NCI-H460 (cell line): Measurements from ENCODE around the gene CCL3. TPM values are rescaled to one million over a fixed set of nuclear protein-coding genes. Genes with fewer than 3 reads are reported as not detected.

Experiments used
- DNase-seq: peaks from one replicate; pipeline ENCODE4 v3.0.0-alpha.2; 2016; ENCODE audit warnings: low read depth; ENCODE audit errors: extremely low read depth
- small RNA-seq, 2 experiments: library from RNA; depleted of rRNA; stranded (forward); fragments of <200 nt; gene quantifications; one replicate each; pipeline ENCODE3, GENCODE V24; 2014
- total RNA-seq: library from RNA; depleted of rRNA; stranded (reverse); fragments of >200 nt; shearing (Covaris generic); gene quantifications from 2 replicates; pipeline ENCODE4 v1.2.3, GENCODE V29; 2014; rRNA removed

The CCL3 gene
- total RNA-seq, 1 experiment from 2014 or later, result not detected

DNA sequence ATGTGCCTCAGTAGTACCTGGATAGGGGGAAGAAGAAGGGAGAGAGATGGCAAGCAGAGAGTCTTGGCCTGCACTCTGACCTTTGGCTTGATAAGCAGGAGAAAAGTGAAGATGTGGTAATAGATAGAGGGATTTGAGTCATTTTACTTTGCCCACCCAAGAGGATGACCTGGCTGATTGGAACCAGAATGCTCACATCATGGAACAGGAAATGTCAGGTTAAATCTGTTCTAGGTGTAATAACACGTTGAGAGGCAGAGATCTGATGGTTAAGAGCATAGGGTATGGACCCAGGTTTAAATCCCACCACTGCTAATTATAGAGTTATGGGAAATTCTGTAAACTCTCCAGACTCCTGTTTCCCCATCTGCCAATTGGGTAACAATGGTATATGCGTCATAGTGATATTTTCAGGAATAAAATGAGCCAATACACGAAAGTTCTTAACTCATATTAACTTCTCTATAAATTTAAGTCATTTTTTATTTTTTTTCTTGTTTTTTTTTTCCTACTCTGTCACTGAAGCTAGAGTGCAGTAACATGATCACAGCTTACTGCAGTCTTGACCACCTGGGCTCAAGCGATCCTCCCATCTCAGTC is 33.9 kb downstream of the CCL3 start:
- no peak for DNase-seq

DNA sequence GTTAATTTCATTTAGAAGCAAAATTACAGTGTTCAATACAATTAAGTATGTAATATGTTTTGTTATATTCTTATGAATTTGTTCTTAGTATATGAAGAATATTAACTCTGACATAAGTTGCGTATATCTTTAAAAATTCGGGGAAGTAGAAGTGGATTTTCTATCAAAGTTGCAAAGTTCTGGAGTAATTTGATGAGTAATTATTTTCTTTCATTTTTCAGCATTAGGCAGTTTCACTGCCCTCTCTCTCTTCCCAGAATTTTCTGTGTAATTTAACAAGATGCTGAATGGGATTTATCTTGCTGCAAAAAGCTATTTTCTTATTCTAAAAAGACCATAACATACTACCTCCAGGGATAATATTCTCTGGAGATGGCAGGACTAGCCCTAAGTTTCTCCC is 34.8 kb downstream of the CCL3 start:
- no peak for DNase-seq

DNA sequence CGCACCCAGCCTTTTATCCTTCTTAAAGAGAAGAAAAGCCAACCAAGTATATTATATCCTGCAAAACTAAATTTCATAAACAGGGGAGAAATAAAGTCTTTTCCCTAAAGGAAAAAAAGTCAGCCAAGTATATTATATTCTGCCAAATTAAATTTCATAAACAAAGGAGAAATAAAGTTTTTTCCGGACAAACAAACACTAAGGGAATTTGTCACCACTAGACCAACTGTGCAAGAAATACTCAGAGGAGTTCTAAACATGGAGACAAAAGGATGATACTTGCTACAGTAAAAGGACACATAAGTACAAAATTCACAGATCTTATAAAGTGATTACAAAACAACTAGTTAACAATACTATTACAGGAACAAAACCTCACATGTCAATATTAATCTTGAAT is 40.3 kb downstream of the CCL3 start:
- DNase-seq, result no peak

DNA sequence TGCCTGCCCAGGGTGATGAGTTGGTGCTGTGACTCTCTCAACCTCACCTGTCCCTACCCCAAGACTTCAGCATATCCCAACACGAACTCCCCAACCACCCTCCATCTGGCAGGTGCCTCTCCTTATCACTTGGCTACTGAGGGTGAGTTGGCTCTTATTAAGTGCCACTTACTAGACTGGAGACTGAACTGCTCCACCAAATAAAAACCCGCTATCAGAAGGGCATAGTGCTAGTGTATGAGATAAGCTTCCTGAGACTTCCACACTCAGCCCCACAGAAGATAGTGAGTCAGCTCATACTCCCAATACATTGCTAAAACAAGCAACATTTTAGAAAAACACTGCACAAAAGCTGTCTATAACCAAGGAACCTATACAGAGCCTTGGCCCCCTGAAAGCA is 41.9 kb downstream of the CCL3 start:
- no peak for DNase-seq

Small RNA genes within 50 kb of the gene (small RNA-seq; reads per million reads assigned to genes)
- 0 reads per million in 2 experiments for gene RN7SL301P

Other genes starting within 250 kb of the CCL3 start
- gene HEATR9, start 221.3 kb downstream of the CCL3 start, total RNA-seq, result not detected in 2 replicates
- gene CCL5, start 209.8 kb downstream of the CCL3 start, total RNA-seq, result not detected in 2 replicates
- gene RDM1, start 159.4 kb downstream of the CCL3 start, total RNA-seq, result 3.2 and 5.2 TPM in 2 replicates
- not detected in 2 replicates for gene LYZL6, start 146.4 kb downstream of the CCL3 start, total RNA-seq
- gene CCL16, start 108.6 kb downstream of the CCL3 start, total RNA-seq, result not detected in 2 replicates
- not detected in 2 replicates for gene CCL14, start 103.4 kb downstream of the CCL3 start, total RNA-seq
- gene CCL15, start 88.6 kb downstream of the CCL3 start, total RNA-seq, result not detected in 2 replicates
- gene CCL23, start 72.2 kb downstream of the CCL3 start, total RNA-seq, result not detected in 2 replicates
- gene CCL18, start 25.9 kb downstream of the CCL3 start, total RNA-seq, result not detected in 2 replicates
- not detected in 2 replicates for gene CCL4, start 13.7 kb upstream of the CCL3 start, total RNA-seq
- 0.58 and 0.97 TPM in 2 replicates for gene TBC1D3B, start 86.5 kb upstream of the CCL3 start, total RNA-seq
- not detected in 2 replicates for gene CCL3L1, start 106.6 kb upstream of the CCL3 start, total RNA-seq
- not detected in 2 replicates for gene CCL4L2, start 120.9 kb upstream of the CCL3 start, total RNA-seq
- gene TBC1D3I, start 174.4 kb upstream of the CCL3 start, total RNA-seq, result not detected in 2 replicates
- not detected in 2 replicates for gene TBC1D3G, start 233.7 kb upstream of the CCL3 start, total RNA-seq